Mesenchymal stem cell (in vitro differentiated cells and primary cell): ENCODE measurements around the gene HSD17B14.

Experiments used
- DNase-seq: peaks from one replicate; pipeline ENCODE4 v3.0.0-alpha.2; 2013
- H2AFZ ChIP-seq: one replicate; pipeline ENCODE4 v1.6.1; 2013; ENCODE audit warnings: low read depth, mild to moderate bottlenecking, control low read depth, inconsistent platforms, low read length, moderate library complexity
- H2AK5ac ChIP-seq: 2 replicates; pipeline ENCODE4 v1.6.1; 2013; ENCODE audit warnings: low read length, moderate library complexity, mild to moderate bottlenecking, inconsistent platforms; ENCODE audit not compliant: severe bottlenecking
- H2BK120ac ChIP-seq: one replicate; pipeline ENCODE4 v1.6.1; 2013; ENCODE audit warnings: low read depth, mild to moderate bottlenecking, inconsistent platforms, low read length, moderate library complexity
- H2BK12ac ChIP-seq, 2 experiments: one replicate each; pipeline ENCODE4 v1.6.1; 2013; ENCODE audit warnings: inconsistent platforms in 2 of 2, low read length in 2 of 2, mild to moderate bottlenecking in 2 of 2, moderate library complexity in 2 of 2, control low read depth in 1 of 2
- H2BK15ac ChIP-seq: one replicate; pipeline ENCODE4 v1.6.1; 2013; ENCODE audit warnings: mild to moderate bottlenecking, low read depth, inconsistent platforms; ENCODE audit not compliant: poor library complexity, severe bottlenecking
- H2BK5ac ChIP-seq: 2 replicates; pipeline ENCODE4 v1.6.1; 2013; ENCODE audit warnings: low read depth, mild to moderate bottlenecking, low read length, control low read depth, inconsistent platforms; ENCODE audit not compliant: poor library complexity, severe bottlenecking
- H3K14ac ChIP-seq, 2 experiments: one replicate each; pipeline ENCODE4 v1.6.1; 2013; ENCODE audit warnings: inconsistent platforms in 2 of 2, low read length in 2 of 2, control low read depth in 1 of 2, mild to moderate bottlenecking in 1 of 2, moderate library complexity in 1 of 2
- H3K18ac ChIP-seq, 2 experiments: one replicate each; pipeline ENCODE4 v1.6.1; 2013; ENCODE audit warnings: inconsistent platforms in 2 of 2, low read length in 2 of 2, control low read depth in 1 of 2, low read depth in 1 of 2, mild to moderate bottlenecking in 1 of 2
- H3K23ac ChIP-seq, 2 experiments: one replicate each; pipeline ENCODE4 v1.6.1; 2013; ENCODE audit warnings: inconsistent platforms in 2 of 2, low read length in 2 of 2, mild to moderate bottlenecking in 2 of 2, moderate library complexity in 2 of 2, control low read depth in 1 of 2
- H3K27ac ChIP-seq: 2 replicates; pipeline ENCODE4 v1.5.1; 2013; ENCODE audit warnings: mild to moderate bottlenecking, moderate library complexity, low read length, control low read depth, inconsistent platforms; ENCODE audit not compliant: poor library complexity, severe bottlenecking
- H3K27me3 ChIP-seq, 2 experiments: 2 replicates each; pipeline versions ENCODE4 v1.6.1 to v1.7.0; 2013; ENCODE audit warnings: low read length in 2 of 2, mild to moderate bottlenecking in 2 of 2, moderate library complexity in 2 of 2, control low read depth in 1 of 2, inconsistent platforms in 1 of 2; ENCODE audit not compliant: control insufficient read depth in 1 of 2, insufficient read depth in 1 of 2
- H3K36me3 ChIP-seq, 2 experiments: 2 replicates each; pipeline versions ENCODE4 v1.6.1 to v1.7.0; 2013; ENCODE audit warnings: low read length in 2 of 2, control low read depth in 1 of 2, inconsistent platforms in 1 of 2, low read depth in 1 of 2, mild to moderate bottlenecking in 1 of 2; ENCODE audit not compliant: insufficient read depth in 2 of 2, control insufficient read depth in 1 of 2
- H3K4ac ChIP-seq, 2 experiments: one replicate each; pipeline ENCODE4 v1.6.1; 2013; ENCODE audit warnings: inconsistent platforms in 2 of 2, low read length in 2 of 2, mild to moderate bottlenecking in 2 of 2, moderate library complexity in 2 of 2, control low read depth in 1 of 2, low read depth in 1 of 2
- H3K4me1 ChIP-seq: 2 replicates; pipeline ENCODE4 v1.6.1; 2013; ENCODE audit warnings: low read depth, low read length, control low read depth; ENCODE audit not compliant: control insufficient read depth, insufficient read depth
- H3K4me2 ChIP-seq: 2 replicates; pipeline ENCODE4 v1.6.1; 2013; ENCODE audit warnings: low read length, mild to moderate bottlenecking, inconsistent platforms; ENCODE audit not compliant: poor library complexity, severe bottlenecking
- H3K4me3 ChIP-seq, 2 experiments: 2 replicates each; pipeline versions ENCODE4 v1.5.1 to v1.7.0; 2013; ENCODE audit warnings: low read length in 2 of 2, mild to moderate bottlenecking in 2 of 2, control low read depth in 1 of 2, low read depth in 1 of 2; ENCODE audit not compliant: insufficient read depth in 1 of 2
- H3K79me1 ChIP-seq: replicated peaks from 2 replicates; pipeline ENCODE4 v1.6.1; 2013; ENCODE audit warnings: mild to moderate bottlenecking, control low read depth, low read length, inconsistent platforms; ENCODE audit not compliant: poor library complexity, severe bottlenecking
- H3K9ac ChIP-seq: 2 replicates; pipeline ENCODE4 v1.7.0; 2013; ENCODE audit warnings: mild to moderate bottlenecking, low read length, moderate library complexity
- H3K9me3 ChIP-seq: 2 replicates; pipeline ENCODE4 v1.7.0; 2013; ENCODE audit warnings: mild to moderate bottlenecking, low read length; ENCODE audit not compliant: control insufficient read depth
- H4K8ac ChIP-seq: one replicate; pipeline ENCODE4 v1.6.1; 2013; ENCODE audit warnings: inconsistent platforms, mild to moderate bottlenecking, low read length, moderate library complexity
- H4K91ac ChIP-seq: one replicate; pipeline ENCODE4 v1.6.1; 2013; ENCODE audit warnings: mild to moderate bottlenecking, low read length, inconsistent platforms
- WGBS: methylation state at CpG from one replicate; pipeline ENCODE4 v1.1.7; 2013; ENCODE audit warnings: mixed read lengths; 5-methylcytosine and 5-hydroxymethylcytosine counted together

HSD17B14 gene

GRCh38 chr19:48815870-48816501 lies 20.3 kb downstream of the HSD17B14 start:
- Histone ChIP-seq H3K27me3 (no peaks in the 10 kb centered on the region), H4K91ac (no peak overlapping the region), H3K36me3 (peaks cover 0 to 12% of the 10 kb centered on the region in 2 experiments), H3K4me1 (peaks cover 12% of the 10 kb centered on the region), H3K79me1 (no peaks in the 10 kb centered on the region), H4K8ac (no peak overlapping the region), H3K9ac (no peak overlapping the region), H3K4me3 (no peak overlapping the region), H3K27ac (no peak overlapping the region), H3K14ac (no peak overlapping the region), H2BK15ac (no peak overlapping the region), H3K18ac (no peak overlapping the region), H3K23ac (no peak overlapping the region), H3K4ac (no peak overlapping the region), H2BK5ac (no peak overlapping the region), H2AFZ (no peak overlapping the region), H2BK12ac (no peak overlapping the region), H3K9me3 (no peaks in the 10 kb centered on the region), H3K4me2 (no peak overlapping the region), H2AK5ac (no peak overlapping the region), H2BK120ac (no peak overlapping the region)
- 81% methylated on average over 14 of the region's 14 CpGs for WGBS
- peak; percentile 33 for DNase-seq

- Histone ChIP-seq H3K4me2 (no peak overlapping the region), H2BK120ac (no peak overlapping the region), H3K9me3 (no peaks in the 10 kb centered on the region), H4K8ac (no peak overlapping the region), H2BK5ac (no peak overlapping the region), H2BK12ac (no peak overlapping the region), H2AFZ (no peak overlapping the region), H3K4me3 (no peak overlapping the region), H3K23ac (no peak overlapping the region), H2AK5ac (no peak overlapping the region), H3K4ac (peak overlapping the region in 1 of 2 experiments; percentile 70), H3K9ac (no peak overlapping the region), H4K91ac (no peak overlapping the region), H3K4me1 (peaks cover 14% of the 10 kb centered on the region), H2BK15ac (no peak overlapping the region), H3K36me3 (peaks cover 0 to 12% of the 10 kb centered on the region in 2 experiments), H3K27me3 (no peaks in the 10 kb centered on the region), H3K18ac (no peak overlapping the region), H3K14ac (no peak overlapping the region), H3K27ac (no peak overlapping the region), H3K79me1 (no peaks in the 10 kb centered on the region)
- 88% methylated on average over 6 of the region's 6 CpGs for WGBS
- DNase-seq = no peak
These were observed 21.4 kb downstream of the HSD17B14 start for GRCh38 chr19:48814895-48815294.

- Histone ChIP-seq H3K27me3 (no peaks in the 10 kb centered on the region), H3K4me1 (peaks cover 13% of the 10 kb centered on the region), H3K27ac (no peak overlapping the region), H2BK12ac (no peak overlapping the region), H3K18ac (no peak overlapping the region), H3K79me1 (peaks cover 2% of the 10 kb centered on the region), H2AFZ (no peak overlapping the region), H3K9ac (no peak overlapping the region), H4K8ac (no peak overlapping the region), H2BK120ac (no peak overlapping the region), H2BK5ac (no peak overlapping the region), H4K91ac (no peak overlapping the region), H3K36me3 (peaks cover 0 to 9% of the 10 kb centered on the region in 2 experiments), H3K4me2 (no peak overlapping the region), H2BK15ac (no peak overlapping the region), H3K4me3 (no peak overlapping the region), H3K4ac (no peak overlapping the region), H3K23ac (no peak overlapping the region), H3K14ac (no peak overlapping the region), H2AK5ac (no peak overlapping the region), H3K9me3 (no peaks in the 10 kb centered on the region)
- 92% methylated on average over 20 of the region's 21 CpGs for WGBS
- no peak for DNase-seq
These were observed 23.0 kb downstream of the HSD17B14 start for GRCh38 chr19:48813123-48813913.

GRCh38 chr19:48812094-48812929 lies 24.0 kb downstream of the HSD17B14 start:
- H2AK5ac ChIP-seq = no peak overlapping the region
- peak overlapping the region; percentile 86 for H3K4me2 ChIP-seq
- peaks cover 9% of the 10 kb centered on the region for H3K79me1 ChIP-seq
- no peak overlapping the region for H2AFZ ChIP-seq
- H4K8ac ChIP-seq = peak overlapping the region; percentile 35
- H3K4ac ChIP-seq = no peak overlapping the region
- H2BK5ac ChIP-seq = no peak overlapping the region
- no peak overlapping the region for H3K23ac ChIP-seq
- H4K91ac ChIP-seq = no peak overlapping the region
- no peaks in the 10 kb centered on the region for H3K27me3 ChIP-seq
- no peak overlapping the region for H3K18ac ChIP-seq
- H3K27ac ChIP-seq = peak overlapping the region; percentile 9
- no peak overlapping the region for H2BK12ac ChIP-seq
- H3K4me1 ChIP-seq = peaks cover 22% of the 10 kb centered on the region
- no peaks in the 10 kb centered on the region for H3K9me3 ChIP-seq
- WGBS = 8% methylated on average over 39 of the region's 39 CpGs
- H3K4me3 ChIP-seq = peak overlapping the region; percentile 47 to 81
- DNase-seq = peak; percentile 68
- peaks cover 0 to 17% of the 10 kb centered on the region in 2 experiments for H3K36me3 ChIP-seq
- peak overlapping the region; percentile 85 for H3K9ac ChIP-seq
- H2BK15ac ChIP-seq = peak overlapping the region; percentile 55
- H3K14ac ChIP-seq = no peak overlapping the region
- no peak overlapping the region for H2BK120ac ChIP-seq
